SK-N-SH (cell line): ENCODE data around the gene ASCC1.

Experiments
- EZH2phosphoT487 ChIP-seq: fragments of 200-600 bp; sonication (generic); IDR thresholded peaks from 2 replicates; pipeline ENCODE4 v1.6.1; 2017; ENCODE audit warnings: low read depth, mixed run types, mild to moderate bottlenecking, antibody characterized with exemption, moderate library complexity, borderline replicate concordance
- FOXM1 ChIP-seq: IDR thresholded peaks from 2 replicates; pipeline ENCODE4 v1.4.0; 2012; ENCODE audit warnings: low read depth, mild to moderate bottlenecking
- JUND ChIP-seq: IDR thresholded peaks from 2 replicates; pipeline ENCODE4 v1.4.0; 2012
- MEF2A ChIP-seq: IDR thresholded peaks from 2 replicates; pipeline ENCODE4 v1.4.0; 2012; ENCODE audit warnings: low read depth, borderline replicate concordance
- NFIC ChIP-seq: IDR thresholded peaks from 2 replicates; pipeline ENCODE4 v1.4.0; 2012; ENCODE audit warnings: borderline replicate concordance
- POLR2AphosphoS5 ChIP-seq: IDR thresholded peaks from 2 replicates; pipeline ENCODE4 v1.6.1; 2012; ENCODE audit warnings: low read depth, low read length
- RAD21 ChIP-seq: IDR thresholded peaks from 2 replicates; pipeline ENCODE4 v1.6.1; 2012; ENCODE audit warnings: mild to moderate bottlenecking, low read length
- RCOR1 ChIP-seq: fragments of 150-350 bp; IDR thresholded peaks from 2 replicates; pipeline ENCODE4 v1.6.1; 2017; ENCODE audit warnings: antibody characterized with exemption, low read length
- RFX5 ChIP-seq: IDR thresholded peaks from 2 replicates; pipeline ENCODE4 v1.6.1; 2012; ENCODE audit warnings: mild to moderate bottlenecking, improper control_type of control experiment, low read length
- SIN3A ChIP-seq: IDR thresholded peaks from 2 replicates; pipeline ENCODE4 v1.6.1; 2012; ENCODE audit warnings: low read depth, mild to moderate bottlenecking, low read length, moderate library complexity, borderline replicate concordance
- TCF12 ChIP-seq: IDR thresholded peaks from 2 replicates; pipeline ENCODE4 v1.4.0; 2012
- TF ChIP-seq, protein P1 (sequence below): fragments of 200-600 bp; sonication (generic); IDR thresholded peaks from 2 replicates; pipeline ENCODE4 v1.6.1; 2017; ENCODE audit warnings: antibody characterized with exemption, mild to moderate bottlenecking, moderate library complexity
- TF ChIP-seq, protein P2 (sequence below): fragments of 150-350 bp; IDR thresholded peaks from 2 replicates; pipeline ENCODE4 v1.6.1; 2017; ENCODE audit warnings: antibody characterized with exemption, low read length, low read depth, borderline replicate concordance
- TF ChIP-seq, protein P3 (sequence below): IDR thresholded peaks from 2 replicates; pipeline ENCODE4 v1.4.0; 2012; ENCODE audit warnings: low read depth

DNA sequence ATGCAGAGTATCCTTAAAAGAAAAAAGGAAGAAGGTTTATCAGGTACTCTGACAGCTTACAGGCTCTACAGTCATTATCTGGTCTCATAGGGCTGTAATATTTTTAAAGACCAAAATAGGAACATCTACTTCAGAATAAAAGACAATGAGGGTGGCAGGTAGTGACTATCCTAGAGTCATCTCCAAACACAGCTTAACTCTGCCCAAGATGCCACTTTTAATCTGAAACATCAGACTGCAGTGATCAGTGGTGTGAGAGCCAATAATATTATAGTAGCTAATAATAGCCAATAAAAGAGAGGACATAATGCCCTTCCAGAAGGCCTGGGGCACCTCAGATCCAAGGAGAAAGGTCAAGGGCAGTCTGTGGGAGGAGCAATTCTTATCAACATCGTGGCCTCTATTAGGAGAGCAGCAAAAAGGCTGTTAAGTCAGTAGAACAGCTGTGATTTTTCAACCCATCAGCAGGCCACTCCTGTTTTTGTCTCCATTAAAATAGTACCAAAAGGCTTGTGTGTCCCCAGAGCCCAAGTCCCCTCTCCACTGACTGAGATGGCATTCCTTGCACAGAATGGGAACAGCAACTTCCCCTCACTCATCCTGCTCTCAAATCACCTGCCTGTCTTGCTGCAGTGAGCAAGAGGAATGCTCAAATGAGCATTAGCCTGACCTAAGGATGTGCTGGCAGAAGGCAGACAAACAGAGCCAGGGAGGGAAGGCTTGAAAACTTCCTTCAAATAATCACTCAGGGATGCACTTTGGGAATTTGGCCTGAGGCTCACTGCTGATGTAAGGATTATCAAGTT lies 107.0 kb downstream of the ASCC1 start:
- TF ChIP-seq, protein P1, sequence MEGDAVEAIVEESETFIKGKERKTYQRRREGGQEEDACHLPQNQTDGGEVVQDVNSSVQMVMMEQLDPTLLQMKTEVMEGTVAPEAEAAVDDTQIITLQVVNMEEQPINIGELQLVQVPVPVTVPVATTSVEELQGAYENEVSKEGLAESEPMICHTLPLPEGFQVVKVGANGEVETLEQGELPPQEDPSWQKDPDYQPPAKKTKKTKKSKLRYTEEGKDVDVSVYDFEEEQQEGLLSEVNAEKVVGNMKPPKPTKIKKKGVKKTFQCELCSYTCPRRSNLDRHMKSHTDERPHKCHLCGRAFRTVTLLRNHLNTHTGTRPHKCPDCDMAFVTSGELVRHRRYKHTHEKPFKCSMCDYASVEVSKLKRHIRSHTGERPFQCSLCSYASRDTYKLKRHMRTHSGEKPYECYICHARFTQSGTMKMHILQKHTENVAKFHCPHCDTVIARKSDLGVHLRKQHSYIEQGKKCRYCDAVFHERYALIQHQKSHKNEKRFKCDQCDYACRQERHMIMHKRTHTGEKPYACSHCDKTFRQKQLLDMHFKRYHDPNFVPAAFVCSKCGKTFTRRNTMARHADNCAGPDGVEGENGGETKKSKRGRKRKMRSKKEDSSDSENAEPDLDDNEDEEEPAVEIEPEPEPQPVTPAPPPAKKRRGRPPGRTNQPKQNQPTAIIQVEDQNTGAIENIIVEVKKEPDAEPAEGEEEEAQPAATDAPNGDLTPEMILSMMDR: no peak
- TF ChIP-seq POLR2AphosphoS5: no peak
- TF ChIP-seq, protein P2, sequence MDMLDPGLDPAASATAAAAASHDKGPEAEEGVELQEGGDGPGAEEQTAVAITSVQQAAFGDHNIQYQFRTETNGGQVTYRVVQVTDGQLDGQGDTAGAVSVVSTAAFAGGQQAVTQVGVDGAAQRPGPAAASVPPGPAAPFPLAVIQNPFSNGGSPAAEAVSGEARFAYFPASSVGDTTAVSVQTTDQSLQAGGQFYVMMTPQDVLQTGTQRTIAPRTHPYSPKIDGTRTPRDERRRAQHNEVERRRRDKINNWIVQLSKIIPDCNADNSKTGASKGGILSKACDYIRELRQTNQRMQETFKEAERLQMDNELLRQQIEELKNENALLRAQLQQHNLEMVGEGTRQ: no peak
- no peak for TF ChIP-seq RAD21
- TF ChIP-seq EZH2phosphoT487: no peak
- TF ChIP-seq SIN3A: no peak
- TF ChIP-seq JUND: no peak
- TF ChIP-seq, protein P3, sequence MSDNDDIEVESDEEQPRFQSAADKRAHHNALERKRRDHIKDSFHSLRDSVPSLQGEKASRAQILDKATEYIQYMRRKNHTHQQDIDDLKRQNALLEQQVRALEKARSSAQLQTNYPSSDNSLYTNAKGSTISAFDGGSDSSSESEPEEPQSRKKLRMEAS: no peak
- no peak for TF ChIP-seq FOXM1
- TF ChIP-seq TCF12: no peak
- TF ChIP-seq NFIC: no peak
- TF ChIP-seq MEF2A: no peak
- no peak for TF ChIP-seq RCOR1
- no peak for TF ChIP-seq RFX5
